ENCODE results near the gene C15orf62.

C15orf62 gene

DNA sequence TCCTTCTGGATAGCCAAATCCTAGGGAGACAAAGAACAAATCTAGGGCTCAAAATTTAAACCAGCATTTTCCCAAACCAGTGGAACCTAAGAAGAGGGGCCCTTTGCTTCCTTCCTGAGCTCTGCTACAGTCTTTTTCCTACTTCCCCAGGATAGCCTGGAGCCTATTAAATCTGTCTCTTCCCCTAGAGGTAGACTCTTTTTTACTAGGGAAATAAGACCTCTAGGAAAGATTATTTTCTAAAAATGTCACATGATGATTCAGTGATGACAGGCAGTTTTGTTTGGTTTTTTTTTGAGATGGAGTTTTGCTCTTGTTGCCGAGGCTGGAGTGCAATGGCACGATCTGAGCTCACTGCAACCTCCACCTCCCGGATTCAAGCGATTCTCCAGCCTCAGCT is 33.2 kb upstream of the C15orf62 start:
- no peak overlapping the region for H3K4me3 Mint-ChIP-seq
- H3K9me3 Mint-ChIP-seq: no peaks in the 10 kb centered on the region
- peaks cover 21% of the 10 kb centered on the region for H3K4me1 Mint-ChIP-seq
- H3K36me3 Mint-ChIP-seq (ENCODE audit: low read depth): peaks cover 42% of the 10 kb centered on the region
- H3K27me3 Mint-ChIP-seq (ENCODE audit: low read depth, poor library complexity): no peaks in the 10 kb centered on the region
- peak overlapping the region; percentile 98 for H3K27ac Mint-ChIP-seq
- TF ChIP-seq, protein P1, sequence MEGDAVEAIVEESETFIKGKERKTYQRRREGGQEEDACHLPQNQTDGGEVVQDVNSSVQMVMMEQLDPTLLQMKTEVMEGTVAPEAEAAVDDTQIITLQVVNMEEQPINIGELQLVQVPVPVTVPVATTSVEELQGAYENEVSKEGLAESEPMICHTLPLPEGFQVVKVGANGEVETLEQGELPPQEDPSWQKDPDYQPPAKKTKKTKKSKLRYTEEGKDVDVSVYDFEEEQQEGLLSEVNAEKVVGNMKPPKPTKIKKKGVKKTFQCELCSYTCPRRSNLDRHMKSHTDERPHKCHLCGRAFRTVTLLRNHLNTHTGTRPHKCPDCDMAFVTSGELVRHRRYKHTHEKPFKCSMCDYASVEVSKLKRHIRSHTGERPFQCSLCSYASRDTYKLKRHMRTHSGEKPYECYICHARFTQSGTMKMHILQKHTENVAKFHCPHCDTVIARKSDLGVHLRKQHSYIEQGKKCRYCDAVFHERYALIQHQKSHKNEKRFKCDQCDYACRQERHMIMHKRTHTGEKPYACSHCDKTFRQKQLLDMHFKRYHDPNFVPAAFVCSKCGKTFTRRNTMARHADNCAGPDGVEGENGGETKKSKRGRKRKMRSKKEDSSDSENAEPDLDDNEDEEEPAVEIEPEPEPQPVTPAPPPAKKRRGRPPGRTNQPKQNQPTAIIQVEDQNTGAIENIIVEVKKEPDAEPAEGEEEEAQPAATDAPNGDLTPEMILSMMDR (IDR thresholded peaks at IDR 0.05): no peak
- no peak for DNase-seq

DNA sequence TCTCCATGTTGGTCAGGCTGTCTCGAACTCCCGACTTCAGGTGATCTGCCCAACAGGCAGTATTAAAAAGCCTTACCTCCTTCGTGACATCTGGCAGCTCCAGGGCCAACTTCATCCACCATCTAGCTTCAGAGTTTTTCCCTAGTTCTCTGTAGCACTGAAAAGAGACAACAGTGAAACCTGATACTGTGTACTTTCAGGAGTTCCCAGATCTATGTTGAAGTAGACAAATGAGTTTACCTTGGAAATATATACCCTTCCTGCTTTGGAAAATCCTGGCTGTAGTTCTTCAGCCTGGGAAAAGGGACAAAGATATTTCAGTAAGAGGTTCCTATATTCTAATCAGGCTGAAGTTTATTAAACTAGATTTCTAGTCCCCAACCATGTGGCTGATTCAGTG is 32.7 kb upstream of the C15orf62 start:
- Mint-ChIP-seq H3K27ac (peak overlapping the region; percentile 98), H3K27me3 (ENCODE audit: low read depth, poor library complexity) (no peaks in the 10 kb centered on the region), H3K36me3 (ENCODE audit: low read depth) (peaks cover 37% of the 10 kb centered on the region), H3K9me3 (no peaks in the 10 kb centered on the region), H3K4me1 (peaks cover 21% of the 10 kb centered on the region), H3K4me3 (peak overlapping the region; percentile 21)
- no peak for DNase-seq
- TF ChIP-seq, protein P1 (IDR thresholded peaks at IDR 0.05): no peak

DNA sequence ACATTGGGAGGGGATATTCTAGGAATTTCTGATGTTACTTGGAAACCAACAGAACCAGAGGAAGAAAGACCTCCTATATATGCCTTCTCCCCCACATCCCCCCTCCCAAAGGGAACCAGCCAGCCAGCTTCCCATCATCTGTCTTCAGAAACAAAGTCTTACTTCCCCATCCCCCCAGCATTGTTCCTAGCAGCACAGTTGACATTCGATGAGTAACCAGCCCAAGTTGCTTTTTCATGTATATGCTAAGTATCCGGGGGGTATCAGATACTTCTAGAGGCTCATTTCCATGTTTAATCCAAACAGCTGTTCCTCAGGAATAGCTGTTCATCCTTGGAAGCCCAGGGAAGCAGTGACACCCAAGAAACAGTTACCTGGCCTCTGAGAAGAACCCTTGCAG is 30.7 kb upstream of the C15orf62 start:
- Mint-ChIP-seq H3K27me3 (ENCODE audit: low read depth, poor library complexity) (peaks cover 5% of the 10 kb centered on the region), H3K27ac (peak overlapping the region; percentile 88), H3K9me3 (no peaks in the 10 kb centered on the region), H3K4me1 (peaks cover 24% of the 10 kb centered on the region), H3K4me3 (no peak overlapping the region), H3K36me3 (ENCODE audit: low read depth) (peaks cover 37% of the 10 kb centered on the region)
- TF ChIP-seq, protein P1 (IDR thresholded peaks at IDR 0.05): no peak
- no peak for DNase-seq

DNA sequence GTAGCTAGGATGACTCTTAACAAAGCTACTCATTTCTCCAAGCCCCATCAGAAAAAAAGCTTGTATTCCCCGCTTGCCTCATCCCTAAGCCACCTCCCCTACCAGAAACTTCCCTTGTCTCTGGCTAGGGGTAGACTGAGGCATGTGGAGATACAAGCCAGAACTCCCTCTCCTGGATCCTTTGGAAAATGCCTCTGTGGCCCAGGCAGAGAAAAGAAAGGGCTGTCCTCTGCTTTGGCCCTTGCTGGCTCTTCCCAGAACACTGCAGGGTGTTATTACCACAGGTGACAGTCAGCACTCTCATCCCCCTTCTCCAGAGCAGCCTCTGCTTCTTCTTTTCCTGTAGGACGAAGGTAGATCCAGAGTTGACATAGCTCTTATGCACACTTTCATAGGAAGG is 29.9 kb upstream of the C15orf62 start:
- Mint-ChIP-seq H3K27ac (peak overlapping the region; percentile 98), H3K4me3 (no peak overlapping the region), H3K9me3 (no peaks in the 10 kb centered on the region), H3K36me3 (ENCODE audit: low read depth) (peaks cover 32% of the 10 kb centered on the region), H3K4me1 (peaks cover 32% of the 10 kb centered on the region), H3K27me3 (ENCODE audit: low read depth, poor library complexity) (peaks cover 5% of the 10 kb centered on the region)
- DNase-seq: no peak
- TF ChIP-seq, protein P1 (IDR thresholded peaks at IDR 0.05): no peak

DNA sequence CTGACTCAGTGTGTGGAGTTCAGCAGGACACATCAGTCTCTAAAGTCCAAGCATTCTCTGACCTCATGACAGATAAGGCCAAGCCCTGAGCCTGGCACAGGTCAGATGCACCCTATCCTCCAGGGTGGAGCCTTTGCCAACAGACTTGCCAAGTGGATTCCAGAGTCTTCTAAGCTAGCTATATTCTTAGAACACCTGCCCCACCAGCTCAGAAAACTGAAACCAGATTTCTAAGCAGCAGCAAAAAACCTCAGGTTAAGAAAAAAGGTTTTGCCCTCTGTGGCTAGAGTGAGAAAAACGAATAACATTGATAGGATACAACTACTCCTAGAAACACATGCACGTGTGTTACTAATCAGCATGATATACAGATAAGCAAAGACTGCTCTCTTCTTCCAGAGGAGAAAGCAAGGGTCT is 26.3 kb upstream of the C15orf62 start:
- Mint-ChIP-seq H3K4me1 (peaks cover 15% of the 10 kb centered on the region), H3K9me3 (no peaks in the 10 kb centered on the region), H3K36me3 (ENCODE audit: low read depth) (peaks cover 21% of the 10 kb centered on the region), H3K27ac (peak overlapping the region; percentile 93), H3K4me3 (no peak overlapping the region), H3K27me3 (ENCODE audit: low read depth, poor library complexity) (peaks cover 5% of the 10 kb centered on the region)
- TF ChIP-seq, protein P1 (IDR thresholded peaks at IDR 0.05): no peak
- DNase-seq: no peak

DNA sequence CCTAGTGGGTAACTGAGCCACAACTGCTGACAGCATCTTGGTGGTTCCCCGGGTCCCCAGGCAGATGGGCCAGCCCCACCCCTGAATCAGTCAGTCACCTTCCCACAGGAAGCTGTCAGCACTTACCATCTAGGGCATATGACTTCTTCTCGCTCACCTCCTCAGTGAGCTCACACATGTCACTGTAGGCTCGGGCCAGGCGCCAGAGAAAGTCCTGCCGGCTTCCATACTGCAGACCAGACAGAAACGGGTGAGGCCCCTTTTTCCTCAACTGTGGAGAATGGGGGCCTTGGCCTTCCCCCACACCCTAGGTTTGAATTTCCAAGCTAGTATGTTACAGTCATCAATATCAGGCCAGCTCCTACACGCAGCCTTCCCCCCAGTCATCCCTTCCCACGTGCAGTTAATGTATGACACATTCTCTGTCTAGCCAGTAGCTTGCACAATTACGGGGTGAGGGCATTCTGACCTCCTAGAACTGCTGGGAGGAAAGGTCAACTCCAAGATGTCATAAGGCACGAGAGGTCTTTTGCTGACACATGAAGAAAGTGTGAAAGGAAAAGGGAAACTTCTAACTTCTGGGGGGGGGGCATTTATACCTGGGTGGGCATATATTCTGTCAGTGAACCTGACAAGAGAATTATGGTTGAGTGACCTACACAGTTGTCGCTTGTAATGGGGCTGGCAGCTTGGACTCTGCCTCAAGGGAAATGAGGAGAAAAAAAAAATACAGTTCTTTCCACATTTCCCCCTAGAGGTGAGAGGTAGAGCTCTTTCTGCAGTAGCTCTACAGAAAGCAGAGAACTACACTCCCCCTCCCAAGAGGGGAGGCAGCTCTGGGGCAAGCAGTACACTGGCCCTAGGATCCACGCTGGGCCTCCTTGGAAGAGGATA is 25.6 kb upstream of the C15orf62 start:
- H3K4me3 Mint-ChIP-seq: no peak overlapping the region
- peaks cover 5% of the 10 kb centered on the region for H3K27me3 Mint-ChIP-seq (ENCODE audit: low read depth, poor library complexity)
- H3K4me1 Mint-ChIP-seq: peaks cover 15% of the 10 kb centered on the region
- H3K36me3 Mint-ChIP-seq (ENCODE audit: low read depth): peaks cover 21% of the 10 kb centered on the region
- H3K27ac Mint-ChIP-seq: peak overlapping the region; percentile 93
- DNase-seq: no peak
- TF ChIP-seq, protein P1 (IDR thresholded peaks at IDR 0.05): no peak
- no peaks in the 10 kb centered on the region for H3K9me3 Mint-ChIP-seq
